ENCODE measurements around the gene HYI. TPM values are rescaled to one million over a fixed set of nuclear protein-coding genes. Genes with fewer than 3 reads are reported as not detected.

Gene HYI
- total RNA-seq, 1 donor from 2014 or later: 43.2 TPM

DNA sequence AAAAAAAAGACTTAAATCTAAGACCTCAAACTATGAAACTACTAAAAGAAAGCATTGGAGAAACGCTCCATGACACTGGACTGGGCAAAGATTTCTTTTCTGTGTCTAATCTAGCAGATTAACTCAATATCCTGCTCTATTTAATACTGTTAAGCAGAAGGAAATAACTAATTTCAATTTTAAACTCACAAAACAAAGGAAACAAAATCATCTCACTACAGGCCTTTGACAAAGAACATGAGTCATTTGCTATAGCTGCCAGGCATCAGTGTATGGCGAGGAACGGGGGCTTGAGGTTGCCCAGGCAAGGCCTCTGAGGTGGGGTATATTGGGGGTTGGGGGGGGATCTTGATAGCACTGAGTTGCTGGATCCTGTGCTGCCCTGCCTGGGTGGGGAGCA is 43.2 kb downstream of the HYI start:
- no peaks in the 10 kb centered on the region for H3K9me3 Mint-ChIP-seq (ENCODE audit: unreplicated experiment)
- no peaks in the 10 kb centered on the region for H3K27me3 Mint-ChIP-seq (ENCODE audit: unreplicated experiment)
- H3K36me3 Mint-ChIP-seq (ENCODE audit: unreplicated experiment): peaks cover 38% of the 10 kb centered on the region
- H3K27ac Mint-ChIP-seq (ENCODE audit: unreplicated experiment): no peak overlapping the region
- TF ChIP-seq, protein P1, sequence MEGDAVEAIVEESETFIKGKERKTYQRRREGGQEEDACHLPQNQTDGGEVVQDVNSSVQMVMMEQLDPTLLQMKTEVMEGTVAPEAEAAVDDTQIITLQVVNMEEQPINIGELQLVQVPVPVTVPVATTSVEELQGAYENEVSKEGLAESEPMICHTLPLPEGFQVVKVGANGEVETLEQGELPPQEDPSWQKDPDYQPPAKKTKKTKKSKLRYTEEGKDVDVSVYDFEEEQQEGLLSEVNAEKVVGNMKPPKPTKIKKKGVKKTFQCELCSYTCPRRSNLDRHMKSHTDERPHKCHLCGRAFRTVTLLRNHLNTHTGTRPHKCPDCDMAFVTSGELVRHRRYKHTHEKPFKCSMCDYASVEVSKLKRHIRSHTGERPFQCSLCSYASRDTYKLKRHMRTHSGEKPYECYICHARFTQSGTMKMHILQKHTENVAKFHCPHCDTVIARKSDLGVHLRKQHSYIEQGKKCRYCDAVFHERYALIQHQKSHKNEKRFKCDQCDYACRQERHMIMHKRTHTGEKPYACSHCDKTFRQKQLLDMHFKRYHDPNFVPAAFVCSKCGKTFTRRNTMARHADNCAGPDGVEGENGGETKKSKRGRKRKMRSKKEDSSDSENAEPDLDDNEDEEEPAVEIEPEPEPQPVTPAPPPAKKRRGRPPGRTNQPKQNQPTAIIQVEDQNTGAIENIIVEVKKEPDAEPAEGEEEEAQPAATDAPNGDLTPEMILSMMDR (IDR thresholded peaks at IDR 0.05): no peak
- no peaks in the 10 kb centered on the region for H3K4me1 Mint-ChIP-seq (ENCODE audit: unreplicated experiment)
- no peak for DNase-seq (ENCODE audit: extremely low spot score, unreplicated experiment)
- no peak overlapping the region for H3K4me3 Mint-ChIP-seq (ENCODE audit: unreplicated experiment)

GRCh38 chr1:43405876-43406234 is 47.9 kb downstream of the HYI start:
- peaks cover 54% of the 10 kb centered on the region for H3K36me3 Mint-ChIP-seq (ENCODE audit: unreplicated experiment)
- no peak overlapping the region for H3K4me3 Mint-ChIP-seq (ENCODE audit: unreplicated experiment)

DNA sequence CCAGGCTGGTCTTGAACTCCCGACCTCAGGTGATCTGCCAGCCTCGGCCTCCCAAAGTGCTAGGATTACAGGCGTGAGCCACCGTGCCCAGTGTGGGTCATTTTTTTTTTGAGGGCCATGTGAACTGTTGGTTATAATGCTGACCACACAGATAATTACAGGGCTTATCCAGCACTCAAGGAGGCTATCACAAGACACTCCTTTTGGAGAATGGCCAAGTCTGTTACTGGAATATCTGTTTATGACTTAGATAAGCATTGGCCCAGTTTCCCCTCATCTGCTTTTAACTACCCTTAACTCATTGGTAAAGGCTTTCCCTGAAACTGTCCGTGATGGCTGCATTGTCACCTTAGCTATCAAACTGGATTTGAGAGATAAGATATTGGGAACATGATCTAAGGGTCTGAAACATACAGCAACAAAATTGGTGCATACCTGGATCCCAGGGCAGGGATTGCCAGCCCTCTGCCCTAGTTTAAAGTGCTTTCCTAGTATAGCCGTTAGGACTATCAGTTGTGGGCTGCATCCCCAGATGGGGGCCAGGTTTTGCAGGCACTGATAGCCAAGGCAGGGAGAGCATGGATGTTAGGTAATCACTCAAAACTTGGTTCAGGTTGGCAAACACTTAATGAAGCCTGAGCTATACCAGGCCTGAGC is 48.4 kb downstream of the HYI start:
- Mint-ChIP-seq H3K36me3 (ENCODE audit: unreplicated experiment) (peaks cover 51% of the 10 kb centered on the region), H3K4me1 (ENCODE audit: unreplicated experiment) (no peaks in the 10 kb centered on the region), H3K4me3 (ENCODE audit: unreplicated experiment) (no peak overlapping the region), H3K9me3 (ENCODE audit: unreplicated experiment) (no peaks in the 10 kb centered on the region), H3K27me3 (ENCODE audit: unreplicated experiment) (no peaks in the 10 kb centered on the region), H3K27ac (ENCODE audit: unreplicated experiment) (no peak overlapping the region)
- TF ChIP-seq, protein P1 (IDR thresholded peaks at IDR 0.05): no peak
- no peak for DNase-seq (ENCODE audit: extremely low spot score, unreplicated experiment)

More at GRCh38 chr1:43405876-43406234, 47.9 kb downstream of the HYI start:
- H3K9me3 Mint-ChIP-seq (ENCODE audit: unreplicated experiment): no peaks in the 10 kb centered on the region
- H3K4me1 Mint-ChIP-seq (ENCODE audit: unreplicated experiment): no peaks in the 10 kb centered on the region
- DNase-seq (ENCODE audit: extremely low spot score, unreplicated experiment): no peak
- TF ChIP-seq, protein P1 (IDR thresholded peaks at IDR 0.05): no peak
- H3K27me3 Mint-ChIP-seq (ENCODE audit: unreplicated experiment): no peaks in the 10 kb centered on the region
- H3K27ac Mint-ChIP-seq (ENCODE audit: unreplicated experiment): no peak overlapping the region

DNA sequence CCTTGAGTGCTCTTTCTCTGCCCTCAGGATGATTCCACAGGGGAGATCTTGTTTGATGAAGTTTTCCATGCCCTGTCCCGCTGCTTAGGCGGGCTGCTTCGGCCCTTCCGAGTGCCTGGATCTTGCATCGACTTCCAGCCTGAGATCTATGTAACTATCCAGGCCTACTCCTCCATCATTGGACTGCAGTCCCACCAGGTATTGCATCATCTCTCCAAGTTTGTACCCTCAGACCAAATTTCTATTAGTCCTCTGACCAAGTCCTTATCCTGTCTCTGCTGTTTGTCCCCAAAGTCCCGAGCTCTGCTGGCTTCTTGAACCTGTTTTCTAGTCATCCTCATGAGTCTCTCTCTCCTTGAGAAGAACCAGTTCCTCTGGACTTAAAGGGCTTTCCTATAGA is 49.4 kb downstream of the HYI start:
- Mint-ChIP-seq H3K27ac (ENCODE audit: unreplicated experiment) (no peak overlapping the region), H3K27me3 (ENCODE audit: unreplicated experiment) (no peaks in the 10 kb centered on the region), H3K9me3 (ENCODE audit: unreplicated experiment) (no peaks in the 10 kb centered on the region), H3K36me3 (ENCODE audit: unreplicated experiment) (peaks cover 43% of the 10 kb centered on the region), H3K4me1 (ENCODE audit: unreplicated experiment) (no peaks in the 10 kb centered on the region), H3K4me3 (ENCODE audit: unreplicated experiment) (no peak overlapping the region)
- no peak for DNase-seq (ENCODE audit: extremely low spot score, unreplicated experiment)
- TF ChIP-seq, protein P1 (IDR thresholded peaks at IDR 0.05): no peak

DNA sequence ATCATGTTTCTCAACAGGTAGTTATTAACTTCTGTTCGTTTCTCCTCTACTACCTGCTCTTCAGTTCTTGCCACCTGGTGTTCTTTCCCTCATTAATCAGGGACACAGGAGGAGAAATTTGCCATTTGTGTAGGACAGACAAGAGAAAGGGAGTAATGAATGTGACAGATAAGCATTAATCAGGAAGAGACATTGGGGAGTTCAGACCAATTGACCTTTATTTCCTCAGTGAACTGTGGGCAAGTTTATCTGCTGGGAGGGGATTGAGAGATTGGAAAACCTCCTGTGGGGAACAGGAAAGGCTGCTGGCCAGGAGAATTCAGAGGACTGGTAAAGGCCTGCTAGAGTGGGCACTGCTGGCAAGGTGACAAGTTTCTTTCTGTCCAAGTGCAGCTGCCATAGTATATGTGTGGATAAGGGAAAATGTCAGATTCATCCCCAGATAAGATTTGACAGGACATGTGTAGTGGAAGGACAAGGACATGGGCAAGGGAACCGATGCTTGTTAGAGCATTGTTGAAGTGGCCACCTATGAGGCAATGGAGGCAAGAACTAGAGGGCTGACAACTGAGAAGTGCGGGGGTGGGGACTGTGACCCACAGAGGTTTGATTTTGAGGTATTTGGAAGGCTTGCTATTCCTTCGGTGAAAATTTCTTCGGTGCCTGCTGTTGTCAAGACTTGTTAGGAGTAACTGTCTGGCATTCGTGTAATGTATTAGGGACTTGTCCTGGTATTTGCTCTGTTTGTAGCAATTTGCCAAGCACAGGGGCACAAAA is 51.5 kb downstream of the HYI start:
- H3K9me3 Mint-ChIP-seq (ENCODE audit: unreplicated experiment): no peaks in the 10 kb centered on the region
- no peak overlapping the region for H3K27ac Mint-ChIP-seq (ENCODE audit: unreplicated experiment)

More for the DNA sequence above, 51.5 kb downstream of the HYI start:
- H3K4me3 Mint-ChIP-seq (ENCODE audit: unreplicated experiment): no peak overlapping the region
- no peaks in the 10 kb centered on the region for H3K4me1 Mint-ChIP-seq (ENCODE audit: unreplicated experiment)
- DNase-seq (ENCODE audit: extremely low spot score, unreplicated experiment): no peak
- H3K27me3 Mint-ChIP-seq (ENCODE audit: unreplicated experiment): no peaks in the 10 kb centered on the region
- H3K36me3 Mint-ChIP-seq (ENCODE audit: unreplicated experiment): peaks cover 34% of the 10 kb centered on the region
- TF ChIP-seq, protein P1 (IDR thresholded peaks at IDR 0.05): no peak
